Colonic mucosa (tissue), 4 donors: ENCODE results near the gene PCED1B. TPM values are rescaled to one million over a fixed set of nuclear protein-coding genes. Genes with fewer than 3 reads are reported as not detected.
A peak's percentile ranks its signal among the peaks of the same experiment; 100 is the strongest.

Experiments
- DNase-seq: peaks from one replicate; pipeline ENCODE4 v3.0.0-alpha.2; 2020
- H3K27ac ChIP-seq: fragments of 200-600 bp; one replicate; pipeline ENCODE4 v1.8.0; 2021
- H3K27me3 ChIP-seq: fragments of 200-600 bp; one replicate; pipeline ENCODE4 v1.8.0; 2021
- H3K36me3 ChIP-seq: fragments of 200-600 bp; one replicate; pipeline ENCODE4 v1.8.0; 2021
- H3K4me1 ChIP-seq: fragments of 200-600 bp; one replicate; pipeline ENCODE4 v1.8.0; 2021; ENCODE audit warnings: mild to moderate bottlenecking
- H3K4me3 ChIP-seq: fragments of 200-600 bp; one replicate; pipeline ENCODE4 v1.8.0; 2021
- H3K9ac ChIP-seq, 2 donors: one replicate each; pipeline ENCODE4 v1.7.0; 2013; ENCODE audit warnings: control low read depth in 2 of 2, low read depth in 2 of 2, low read length in 2 of 2
- H3K9me3 ChIP-seq: fragments of 200-600 bp; one replicate; pipeline ENCODE4 v1.8.0; 2021
- CTCF ChIP-seq: fragments of 200-600 bp; IDR thresholded peaks from one replicate; pipeline ENCODE4 v1.8.0; 2022; ENCODE audit warnings: antibody characterized with exemption, mild to moderate bottlenecking
- intact Hi-C: fragments of 100-400 bp; cut with DNase I; formaldehyde crosslinking; loops from one replicate; pipeline ENCODE4 v1.14.1; 2022
- total RNA-seq, 2 donors: library from RNA; stranded (reverse); fragmentation: NEBNext Ultra II Directional in 1 of 2; extraction: Animal tissue kit (Norgen Biotek cat#: 25700) in 1 of 2; gene quantifications; one replicate each; pipeline ENCODE4 v1.2.1, GENCODE V29; 2021
- donor health status: healthy.
- donor health status: DM: no; HTN: no; CAD: no.
- donor health status: DM: no; HTN: no; CAD: no.

PCED1B gene
- total RNA-seq = 1 to 10 TPM; 1.8 to 2.1 TPM

- Histone ChIP-seq H3K4me3 (peak within 1 kb of the TSS; percentile 55), H3K27me3 (peaks cover 9% of the 10 kb centered on the region), H3K27ac (peak within 1 kb of the TSS; percentile 77), H3K9ac (peak within 1 kb of the TSS; percentile 65 to 74), H3K9me3 (no peaks in the 10 kb centered on the region), H3K36me3 (no peaks in the 10 kb centered on the region), H3K4me1 (no peaks in the 10 kb centered on the region)
- intact Hi-C loops = loop anchor here (5.0 to 10.0 kb wide), 2 partner anchors 47 to 145 kb away; no protein-coding TSS in a partner anchor
- no peak for TF ChIP-seq CTCF
- DNase-seq = peak; percentile 76
Observed at GRCh38 chr12:47079468-47079980, at the start of gene PCED1B, which contains the start of gene AMIGO2. TSS of gene PCED1B (plus strand) at chr12:47079621. CDS start at chr12:47235064, 155,443 bp downstream. TSS of gene AMIGO2 (minus strand) at chr12:47079959. CDS start at chr12:47079002, 957 bp downstream.

- DNase-seq = no peak
- Histone ChIP-seq H3K4me1 (no peaks in the 10 kb centered on the region), H3K9ac (no peak overlapping the region), H3K27me3 (no peaks in the 10 kb centered on the region), H3K9me3 (no peaks in the 10 kb centered on the region), H3K4me3 (no peak overlapping the region), H3K36me3 (no peaks in the 10 kb centered on the region), H3K27ac (no peak overlapping the region)
- no peak for TF ChIP-seq CTCF
- intact Hi-C loops = loop anchor here (5.0 to 10.0 kb wide), 6 partner anchors 47 to 655 kb away; partner anchors contain the start of genes AMIGO2 and PCED1B
Observed at GRCh38 chr12:47029903-47030302, 49.5 kb upstream of the PCED1B start.

GRCh38 chr12:47032644-47033043 lies 46.8 kb upstream of the PCED1B start:
- H3K36me3 ChIP-seq = no peaks in the 10 kb centered on the region
- no peaks in the 10 kb centered on the region for H3K9me3 ChIP-seq
- TF ChIP-seq CTCF = peak; percentile 35
- intact Hi-C loops = loop anchor here (5.0 to 10.0 kb wide), 5 partner anchors 45 to 652 kb away; partner anchors contain the start of genes AMIGO2 and PCED1B
- H3K4me1 ChIP-seq = no peaks in the 10 kb centered on the region
- no peak for DNase-seq
- no peak overlapping the region for H3K4me3 ChIP-seq
- H3K27ac ChIP-seq = no peak overlapping the region
- no peak overlapping the region for H3K9ac ChIP-seq
- H3K27me3 ChIP-seq = no peaks in the 10 kb centered on the region

GRCh38 chr12:47033081-47033480 lies 46.3 kb upstream of the PCED1B start:
- no peak overlapping the region for H3K4me3 ChIP-seq
- intact Hi-C loops = loop anchor here (5.0 to 10.0 kb wide), 5 partner anchors 44 to 652 kb away; partner anchors contain the start of genes AMIGO2 and PCED1B
- no peaks in the 10 kb centered on the region for H3K27me3 ChIP-seq
- no peak overlapping the region for H3K9ac ChIP-seq
- H3K36me3 ChIP-seq = no peaks in the 10 kb centered on the region
- DNase-seq = no peak
- H3K9me3 ChIP-seq = no peaks in the 10 kb centered on the region
- no peaks in the 10 kb centered on the region for H3K4me1 ChIP-seq
- no peak for TF ChIP-seq CTCF
- H3K27ac ChIP-seq = no peak overlapping the region

- Histone ChIP-seq H3K9ac (no peak overlapping the region), H3K9me3 (no peaks in the 10 kb centered on the region), H3K27ac (no peak overlapping the region), H3K4me1 (no peaks in the 10 kb centered on the region), H3K36me3 (no peaks in the 10 kb centered on the region), H3K27me3 (no peaks in the 10 kb centered on the region), H3K4me3 (no peak overlapping the region)
- TF ChIP-seq CTCF = no peak
- intact Hi-C loops = loop anchor here (5.0 to 10.0 kb wide), 5 partner anchors 43 to 651 kb away; partner anchors contain the start of genes AMIGO2 and PCED1B
- DNase-seq = no peak
Observed at GRCh38 chr12:47033789-47034555, 45.4 kb upstream of the PCED1B start.
